SH-SY5Y (cell line): Measurements from ENCODE around the gene TAPBPL.

Experiments used
- GATA2 ChIP-seq: IDR thresholded peaks from 2 replicates; pipeline ENCODE4 v1.6.1; 2011; ENCODE audit warnings: mild to moderate bottlenecking, low read depth, low read length
- GATA3 ChIP-seq: IDR thresholded peaks from 2 replicates; pipeline ENCODE4 v1.6.1; 2011; ENCODE audit warnings: low read depth, mild to moderate bottlenecking, low read length, moderate library complexity

- TF ChIP-seq GATA2 (no peak), GATA3 (no peak)
Measured at GRCh38 chr12:6460751-6461371, 9.0 kb downstream of the TAPBPL start.
